ENCODE results near the gene ATP5F1C. TPM values are rescaled to one million over a fixed set of nuclear protein-coding genes. Genes with fewer than 3 reads are reported as not detected.
A peak's percentile ranks its signal among the peaks of the same experiment; 100 is the strongest.

Gene ATP5F1C
- total RNA-seq, 1 donor from 2014 or later: 163 TPM

DNA sequence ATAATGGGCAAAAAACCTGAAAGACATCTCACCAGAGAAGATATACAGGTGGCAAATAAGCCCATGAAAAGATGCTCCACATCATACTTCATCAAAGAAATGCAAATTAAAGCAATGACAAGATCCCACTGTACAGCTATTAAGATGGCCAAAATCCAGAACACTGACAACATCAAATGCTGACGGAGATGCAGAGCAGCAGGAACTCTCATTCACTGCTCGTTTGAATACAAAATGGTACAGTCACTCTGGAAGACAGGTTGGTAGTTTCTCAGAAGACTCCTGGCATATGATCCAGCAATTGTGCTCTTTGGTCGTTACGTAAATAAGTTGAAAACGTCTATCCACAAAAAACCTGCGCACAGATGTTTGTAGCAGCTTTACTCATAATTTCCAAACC is 35.7 kb upstream of the ATP5F1C start:
- Histone ChIP-seq H3K4me1 (no peaks in the 10 kb centered on the region), H3K27me3 (no peaks in the 10 kb centered on the region), H3K9me3 (no peaks in the 10 kb centered on the region), H3K36me3 (peaks cover 51% of the 10 kb centered on the region), H3K27ac (no peak overlapping the region), H3K4me3 (no peak overlapping the region)
- TF ChIP-seq, protein P1, sequence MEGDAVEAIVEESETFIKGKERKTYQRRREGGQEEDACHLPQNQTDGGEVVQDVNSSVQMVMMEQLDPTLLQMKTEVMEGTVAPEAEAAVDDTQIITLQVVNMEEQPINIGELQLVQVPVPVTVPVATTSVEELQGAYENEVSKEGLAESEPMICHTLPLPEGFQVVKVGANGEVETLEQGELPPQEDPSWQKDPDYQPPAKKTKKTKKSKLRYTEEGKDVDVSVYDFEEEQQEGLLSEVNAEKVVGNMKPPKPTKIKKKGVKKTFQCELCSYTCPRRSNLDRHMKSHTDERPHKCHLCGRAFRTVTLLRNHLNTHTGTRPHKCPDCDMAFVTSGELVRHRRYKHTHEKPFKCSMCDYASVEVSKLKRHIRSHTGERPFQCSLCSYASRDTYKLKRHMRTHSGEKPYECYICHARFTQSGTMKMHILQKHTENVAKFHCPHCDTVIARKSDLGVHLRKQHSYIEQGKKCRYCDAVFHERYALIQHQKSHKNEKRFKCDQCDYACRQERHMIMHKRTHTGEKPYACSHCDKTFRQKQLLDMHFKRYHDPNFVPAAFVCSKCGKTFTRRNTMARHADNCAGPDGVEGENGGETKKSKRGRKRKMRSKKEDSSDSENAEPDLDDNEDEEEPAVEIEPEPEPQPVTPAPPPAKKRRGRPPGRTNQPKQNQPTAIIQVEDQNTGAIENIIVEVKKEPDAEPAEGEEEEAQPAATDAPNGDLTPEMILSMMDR (IDR thresholded peaks at IDR 0.05): no peak
- ATAC-seq (no peak), DNase-seq (no peak)
- intact Hi-C loops (cut with DNase I): no loop called here

DNA sequence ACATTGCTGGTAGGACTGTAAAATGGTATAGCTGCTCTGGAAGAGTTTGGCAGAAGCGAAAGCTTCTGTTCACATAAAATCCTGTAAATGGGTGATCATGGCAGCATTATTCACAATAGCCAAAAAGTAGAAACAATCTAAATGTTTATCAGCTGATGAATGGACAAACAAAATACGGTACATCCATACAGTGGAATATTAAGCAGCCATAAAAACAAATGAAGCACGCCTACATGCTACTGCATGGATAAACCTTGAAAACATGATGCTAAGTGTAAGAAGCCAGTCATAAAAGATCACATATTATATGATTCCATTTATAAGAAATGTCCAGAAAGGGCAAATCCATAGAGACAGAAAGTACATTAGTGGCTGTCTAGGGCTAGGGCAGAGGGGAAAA is 32.9 kb upstream of the ATP5F1C start:
- Histone ChIP-seq H3K27me3 (no peaks in the 10 kb centered on the region), H3K27ac (no peak overlapping the region), H3K4me3 (no peak overlapping the region), H3K4me1 (no peaks in the 10 kb centered on the region), H3K36me3 (peaks cover 79% of the 10 kb centered on the region), H3K9me3 (no peaks in the 10 kb centered on the region)
- no peak for ATAC-seq
- DNase-seq: no peak
- TF ChIP-seq, protein P1 (IDR thresholded peaks at IDR 0.05): no peak
- intact Hi-C loops (cut with DNase I): no loop called here

DNA sequence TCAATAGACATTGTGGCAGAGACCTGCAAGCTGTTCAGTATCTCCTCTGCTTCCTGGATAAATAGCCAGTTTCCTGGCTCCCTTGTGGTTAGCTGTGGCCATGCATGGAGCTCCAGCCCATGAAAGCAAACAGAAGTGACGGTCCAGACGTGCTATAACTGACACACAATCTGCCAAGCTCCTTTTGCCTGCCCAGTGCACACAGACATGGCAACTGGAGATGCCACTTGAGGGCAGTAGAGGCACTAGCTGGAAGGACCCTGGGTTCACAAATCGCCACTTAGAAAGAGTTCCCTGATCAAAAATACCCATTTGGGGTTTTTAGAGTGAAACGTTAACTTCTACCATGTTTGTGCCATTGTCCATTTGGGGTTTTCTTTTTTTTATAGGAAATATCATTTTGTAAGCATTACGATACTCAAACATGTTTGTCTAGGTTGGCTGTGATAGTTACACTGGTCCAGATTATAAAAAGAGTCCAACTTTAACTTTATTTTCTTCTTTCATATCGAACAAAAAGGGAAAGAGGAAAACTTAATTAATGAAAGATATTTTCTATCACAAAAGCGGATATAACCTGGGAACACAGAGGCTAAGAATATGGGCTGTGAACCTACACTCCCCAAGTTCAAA is 31.5 kb upstream of the ATP5F1C start:
- peak; percentile 54 for ATAC-seq
- TF ChIP-seq, protein P1 (IDR thresholded peaks at IDR 0.05): peak; percentile 38
- Histone ChIP-seq H3K27me3 (no peaks in the 10 kb centered on the region), H3K36me3 (peaks cover 92% of the 10 kb centered on the region), H3K4me3 (no peak overlapping the region), H3K9me3 (no peaks in the 10 kb centered on the region), H3K4me1 (no peaks in the 10 kb centered on the region), H3K27ac (no peak overlapping the region)
- intact Hi-C loops (cut with DNase I): no loop called here
- DNase-seq: no peak

DNA sequence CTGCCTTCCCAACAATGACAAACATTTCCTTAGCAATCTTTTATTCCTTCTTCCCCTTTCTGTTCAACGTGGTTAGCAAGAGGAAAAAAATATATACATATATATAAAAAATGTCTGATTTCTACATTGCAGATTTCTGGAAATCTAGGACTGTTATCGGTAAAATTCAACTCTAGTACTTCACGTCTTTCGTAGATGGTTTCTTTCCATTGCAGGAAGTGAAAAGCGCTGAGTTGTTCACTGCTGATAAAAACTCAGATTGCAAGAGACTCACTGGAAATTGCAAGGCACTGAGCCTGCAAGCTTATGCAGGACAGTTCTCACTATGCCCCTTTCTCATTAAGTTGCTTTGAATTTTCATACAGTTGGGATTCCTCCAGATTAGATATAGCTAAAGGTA is 24.0 kb upstream of the ATP5F1C start:
- ATAC-seq (peak; percentile 53), DNase-seq (no peak)
- no peaks in the 10 kb centered on the region for H3K27me3 ChIP-seq
- no peaks in the 10 kb centered on the region for H3K4me1 ChIP-seq
- no peaks in the 10 kb centered on the region for H3K9me3 ChIP-seq
- H3K4me3 ChIP-seq: no peak overlapping the region
- intact Hi-C loops (cut with DNase I): no loop called here
- H3K27ac ChIP-seq: no peak overlapping the region
- TF ChIP-seq, protein P1 (IDR thresholded peaks at IDR 0.05): no peak
- peaks cover 99% of the 10 kb centered on the region for H3K36me3 ChIP-seq

DNA sequence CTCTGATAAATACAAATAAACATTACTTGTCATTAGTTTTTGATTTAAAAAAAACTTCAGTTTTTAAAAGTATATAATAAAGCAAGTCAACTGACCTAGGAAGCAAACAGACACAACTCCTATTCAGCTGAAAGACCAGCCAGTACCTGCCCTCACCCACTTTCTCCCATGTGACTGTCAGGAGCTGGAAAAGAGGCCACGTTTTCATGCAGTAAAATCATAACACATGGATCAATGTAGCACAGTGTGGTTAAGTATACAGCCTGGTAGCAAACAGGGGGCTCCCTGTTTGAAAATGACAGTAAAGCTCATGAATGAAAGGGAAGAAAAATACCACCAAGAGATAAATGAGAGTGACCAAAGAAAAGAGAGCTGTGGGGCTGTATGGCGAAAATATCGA is 21.7 kb upstream of the ATP5F1C start:
- Histone ChIP-seq H3K27ac (no peak overlapping the region), H3K27me3 (no peaks in the 10 kb centered on the region), H3K4me1 (no peaks in the 10 kb centered on the region), H3K36me3 (peaks cover 97% of the 10 kb centered on the region), H3K9me3 (no peaks in the 10 kb centered on the region), H3K4me3 (no peak overlapping the region)
- DNase-seq: no peak
- intact Hi-C loops (cut with DNase I): no loop called here
- TF ChIP-seq, protein P1 (IDR thresholded peaks at IDR 0.05): no peak
- no peak for ATAC-seq

DNA sequence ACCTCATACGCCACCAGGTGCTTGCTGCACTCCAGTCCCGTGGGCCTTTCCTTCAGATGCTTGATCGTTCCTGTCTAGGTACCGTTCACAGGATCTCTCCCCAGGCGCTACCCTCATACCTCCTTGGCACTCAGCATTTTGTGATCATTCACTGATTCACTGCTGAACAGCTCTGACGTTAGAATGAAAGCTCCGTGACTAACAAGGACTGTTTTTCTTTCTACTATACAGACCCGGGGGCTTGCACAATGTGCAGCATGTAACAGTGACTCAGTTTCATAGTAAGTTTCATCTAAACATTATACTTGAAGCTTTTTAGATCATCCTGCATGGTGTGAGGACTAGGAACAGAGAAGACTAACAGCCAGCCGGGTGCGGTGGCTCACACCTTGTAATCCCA is 20.8 kb upstream of the ATP5F1C start:
- intact Hi-C loops (cut with DNase I): no loop called here
- no peaks in the 10 kb centered on the region for H3K27me3 ChIP-seq
- H3K9me3 ChIP-seq: no peaks in the 10 kb centered on the region
- H3K36me3 ChIP-seq: peaks cover 92% of the 10 kb centered on the region
- TF ChIP-seq, protein P1 (IDR thresholded peaks at IDR 0.05): no peak
- ATAC-seq (no peak), DNase-seq (no peak)
- no peak overlapping the region for H3K4me3 ChIP-seq
- no peak overlapping the region for H3K27ac ChIP-seq
- H3K4me1 ChIP-seq: no peaks in the 10 kb centered on the region
